Body of pancreas (tissue), 4 donors: ENCODE results near the gene RCVRN. TPM values are rescaled to one million over a fixed set of nuclear protein-coding genes. Genes with fewer than 3 reads are reported as not detected.

Experiments
- ATAC-seq: fragments of 150-250 bp; one replicate; pipeline ENCODE4 v1.9.1; 2016
- DNase-seq, 4 donors: peaks; one replicate each; pipeline ENCODE4 v3.0.0-alpha.2; 2019
- H3K27ac ChIP-seq, 4 donors: fragments of 200-600 bp; sonication (generic); 1 replicate in 3 of 4; 2 replicates in 1 of 4; pipeline versions ENCODE4 v1.5.1 to v1.6.1; 2016 to 2019; ENCODE audit warnings: mild to moderate bottlenecking in 1 of 4, mixed read lengths in 1 of 4, moderate library complexity in 1 of 4
- H3K27me3 ChIP-seq, 2 donors: fragments of 200-600 bp; sonication (generic); one replicate each; pipeline ENCODE4 v1.6.0; 2016; ENCODE audit warnings: mild to moderate bottlenecking in 1 of 2
- H3K36me3 ChIP-seq, 2 donors: fragments of 200-600 bp; sonication (generic); replicated peaks in 1 of 2; 2 replicates each; pipeline ENCODE4 v1.5.1; 2016; ENCODE audit warnings: low read depth in 2 of 2; ENCODE audit not compliant: insufficient read depth in 1 of 2
- H3K4me1 ChIP-seq: fragments of 200-600 bp; sonication (generic); one replicate; pipeline ENCODE4 v1.6.0; 2016
- H3K4me3 ChIP-seq, 2 donors: fragments of 200-600 bp; sonication (generic); 1 replicate in 1 of 2; 2 replicates in 1 of 2; pipeline ENCODE4 v1.5.1; 2016 to 2019
- H3K9me3 ChIP-seq, 3 donors: fragments of 200-600 bp; sonication (generic); 1 replicate in 2 of 3; 2 replicates in 1 of 3; pipeline ENCODE4 v1.5.1; 2016
- POLR2A ChIP-seq, 3 donors: fragments of 450-650 bp; IDR thresholded peaks; one replicate each; pipeline ENCODE4 v1.6.1; 2016; ENCODE audit warnings: antibody characterized with exemption in 3 of 3, mild to moderate bottlenecking in 2 of 3
- WGBS, 2 donors: methylation state at CpG; one replicate each; pipeline ENCODE4 v1.1.5; 2017; 5-methylcytosine and 5-hydroxymethylcytosine counted together
- intact Hi-C: fragments of 100-400 bp; cut with DNase I; formaldehyde crosslinking; loops from one replicate; pipeline ENCODE4 v1.15.1; 2023
- total RNA-seq, 2 donors: library from RNA; depleted of rRNA; stranded (reverse); fragments of >200 nt; gene quantifications; one replicate each; pipeline ENCODE4 v1.1.0, GENCODE V29; 2016
- TF ChIP-seq, protein P1 (sequence below), 7 experiments: fragments of 450-650 bp in 4 of 7; fragments of 200-600 bp in 3 of 7; sonication (generic) in 3 of 7; IDR thresholded peaks; one replicate each; pipeline ENCODE4 v1.5.1; 2016 to 2019; ENCODE audit warnings: antibody characterized with exemption in 7 of 7

RCVRN gene
- total RNA-seq, 2 donors from 2014 or later: not detected

DNA sequence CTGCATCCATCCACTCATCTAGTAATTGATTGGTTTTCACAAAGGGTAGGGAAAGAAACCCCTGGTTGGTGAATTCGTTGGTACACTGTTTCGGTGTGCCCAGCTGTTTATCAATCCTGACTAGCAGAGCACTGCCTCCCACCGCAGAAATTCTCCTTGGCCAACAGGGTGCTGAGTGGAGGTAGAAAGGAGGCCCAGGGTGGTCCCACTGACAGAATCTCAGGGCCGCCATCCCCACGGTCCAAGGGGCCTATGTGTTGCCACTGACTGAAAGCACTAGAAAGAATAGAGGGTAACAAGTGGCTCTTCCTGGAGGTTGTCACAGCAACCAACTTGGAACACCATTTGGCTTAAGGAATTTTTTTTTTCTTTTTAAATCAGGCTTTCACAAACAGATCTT lies 8.4 kb upstream of the RCVRN start:
- TF ChIP-seq, protein P1, sequence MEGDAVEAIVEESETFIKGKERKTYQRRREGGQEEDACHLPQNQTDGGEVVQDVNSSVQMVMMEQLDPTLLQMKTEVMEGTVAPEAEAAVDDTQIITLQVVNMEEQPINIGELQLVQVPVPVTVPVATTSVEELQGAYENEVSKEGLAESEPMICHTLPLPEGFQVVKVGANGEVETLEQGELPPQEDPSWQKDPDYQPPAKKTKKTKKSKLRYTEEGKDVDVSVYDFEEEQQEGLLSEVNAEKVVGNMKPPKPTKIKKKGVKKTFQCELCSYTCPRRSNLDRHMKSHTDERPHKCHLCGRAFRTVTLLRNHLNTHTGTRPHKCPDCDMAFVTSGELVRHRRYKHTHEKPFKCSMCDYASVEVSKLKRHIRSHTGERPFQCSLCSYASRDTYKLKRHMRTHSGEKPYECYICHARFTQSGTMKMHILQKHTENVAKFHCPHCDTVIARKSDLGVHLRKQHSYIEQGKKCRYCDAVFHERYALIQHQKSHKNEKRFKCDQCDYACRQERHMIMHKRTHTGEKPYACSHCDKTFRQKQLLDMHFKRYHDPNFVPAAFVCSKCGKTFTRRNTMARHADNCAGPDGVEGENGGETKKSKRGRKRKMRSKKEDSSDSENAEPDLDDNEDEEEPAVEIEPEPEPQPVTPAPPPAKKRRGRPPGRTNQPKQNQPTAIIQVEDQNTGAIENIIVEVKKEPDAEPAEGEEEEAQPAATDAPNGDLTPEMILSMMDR (IDR thresholded peaks at IDR 0.05): no peak
- TF ChIP-seq POLR2A (IDR thresholded peaks at IDR 0.05): no peak
- Histone ChIP-seq H3K27me3 (no peaks in the 10 kb centered on the region), H3K27ac (no peak overlapping the region), H3K36me3 (no peaks in the 10 kb centered on the region), H3K9me3 (no peaks in the 10 kb centered on the region), H3K4me3 (no peak overlapping the region), H3K4me1 (no peaks in the 10 kb centered on the region)
- DNase-seq: no peak
- WGBS, 2 donors: 68 to 70% methylated on average over 3 to 5 of the region's 5 CpGs
- intact Hi-C loops: no loop called here
- no peak for ATAC-seq

DNA sequence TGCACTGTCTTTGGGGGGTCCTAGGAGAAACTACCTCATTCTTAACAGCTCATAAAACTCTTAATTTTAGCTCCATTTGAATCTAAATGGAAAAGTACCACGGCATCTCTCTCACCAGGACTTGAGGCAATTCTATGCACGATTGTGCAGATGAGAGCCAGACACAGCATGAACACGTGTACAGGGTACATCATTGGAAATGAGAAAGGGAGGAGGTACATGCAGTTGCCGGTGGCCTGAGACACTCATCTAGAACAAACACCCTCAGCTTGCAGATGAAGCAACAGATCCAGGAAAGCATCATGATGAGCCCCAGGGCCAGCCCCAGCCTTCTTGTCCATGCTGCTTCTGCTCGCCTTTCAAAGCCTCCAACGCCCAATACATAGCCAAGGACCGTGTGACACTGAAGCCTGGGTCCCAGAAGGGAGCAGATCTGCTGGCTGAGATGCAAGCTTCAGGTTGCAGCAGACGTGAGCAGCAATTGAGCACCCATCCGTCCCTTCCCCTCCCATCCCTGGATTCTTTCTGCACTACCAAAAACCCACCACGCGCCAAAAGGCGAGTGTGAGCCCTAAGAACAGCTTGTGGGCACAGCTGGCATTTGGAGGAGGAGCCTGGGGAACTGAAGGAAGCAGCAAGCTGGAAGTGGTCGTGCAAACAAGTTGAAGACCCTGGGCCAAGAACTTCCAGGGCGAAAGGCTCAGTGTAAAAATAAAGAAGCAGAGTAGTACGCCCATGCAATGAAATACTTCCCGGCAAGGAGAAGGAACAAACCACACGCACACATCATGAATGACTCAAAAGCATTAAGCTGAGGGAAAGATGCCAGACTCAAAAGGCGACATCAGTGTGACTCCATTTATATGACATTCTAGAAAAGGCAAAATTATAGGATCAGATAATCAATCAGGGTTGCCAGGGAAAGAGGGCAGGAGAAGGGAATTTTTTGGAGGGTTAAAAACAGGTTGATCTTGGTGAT lies 7.3 kb upstream of the RCVRN start:
- ATAC-seq (no peak), DNase-seq (no peak)
- Histone ChIP-seq H3K27ac (no peak overlapping the region), H3K9me3 (no peaks in the 10 kb centered on the region), H3K36me3 (no peaks in the 10 kb centered on the region), H3K4me1 (no peaks in the 10 kb centered on the region), H3K27me3 (no peaks in the 10 kb centered on the region), H3K4me3 (no peak overlapping the region)
- 55 to 59% methylated on average over 16 to 18 of the region's 18 CpGs for WGBS, 2 donors
- no peak for TF ChIP-seq POLR2A (IDR thresholded peaks at IDR 0.05)
- TF ChIP-seq, protein P1 (IDR thresholded peaks at IDR 0.05): no peak
- intact Hi-C loops: no loop called here

DNA sequence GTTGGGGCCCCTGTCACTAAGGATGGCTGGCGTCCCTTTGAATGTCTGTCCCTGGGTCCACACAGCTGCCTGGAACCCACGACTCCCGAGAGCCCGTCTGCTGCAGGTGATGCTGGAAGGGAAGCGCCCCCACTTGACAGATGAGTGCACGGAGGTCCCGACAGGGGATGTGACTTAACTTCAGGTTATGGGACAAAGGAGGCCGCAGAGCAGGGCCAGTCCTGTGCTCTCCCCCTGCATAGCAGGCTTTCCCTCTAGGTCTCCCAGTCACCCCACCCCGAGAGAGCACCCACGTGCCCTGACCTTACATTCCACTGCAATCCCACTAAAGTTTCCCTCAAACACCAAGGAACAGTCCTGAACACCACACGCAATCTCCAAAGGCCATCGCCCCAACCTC lies 6.0 kb upstream of the RCVRN start:
- H3K4me1 ChIP-seq: no peaks in the 10 kb centered on the region
- H3K4me3 ChIP-seq: no peak overlapping the region
- no peaks in the 10 kb centered on the region for H3K9me3 ChIP-seq
- WGBS, 2 donors: 50 to 68% methylated on average over 7 to 12 of the region's 12 CpGs
- no peak for ATAC-seq
- TF ChIP-seq, protein P1 (IDR thresholded peaks at IDR 0.05): no peak
- TF ChIP-seq POLR2A (IDR thresholded peaks at IDR 0.05): no peak
- H3K27me3 ChIP-seq: no peaks in the 10 kb centered on the region
- intact Hi-C loops: no loop called here
- no peak for DNase-seq
- no peak overlapping the region for H3K27ac ChIP-seq
- no peaks in the 10 kb centered on the region for H3K36me3 ChIP-seq

DNA sequence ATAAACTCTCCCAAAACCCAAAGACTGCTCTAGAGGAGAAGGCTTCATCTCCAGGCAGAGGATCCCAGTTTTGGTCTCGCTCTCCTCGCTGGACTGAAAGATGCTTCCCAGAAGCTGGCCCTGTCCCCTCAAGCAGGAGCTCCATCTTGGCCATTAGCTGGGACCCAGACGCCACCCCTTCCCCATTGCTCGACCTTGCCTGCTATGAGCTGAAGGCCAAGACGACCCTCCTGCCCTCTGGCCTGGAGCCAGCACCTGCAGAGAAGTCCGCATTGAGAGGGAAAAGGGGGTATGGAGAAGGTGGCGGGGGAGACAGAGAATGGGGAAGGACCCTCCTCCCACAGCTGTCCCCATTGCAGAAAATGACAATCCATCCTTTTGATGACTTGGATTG lies 3.6 kb upstream of the RCVRN start:
- WGBS, 2 donors: 46 to 73% methylated on average over 2 to 7 of the region's 7 CpGs
- intact Hi-C loops: no loop called here

More for the DNA sequence above, 3.6 kb upstream of the RCVRN start:
- TF ChIP-seq, protein P1 (IDR thresholded peaks at IDR 0.05): no peak
- no peak for TF ChIP-seq POLR2A (IDR thresholded peaks at IDR 0.05)
- H3K36me3 ChIP-seq: no peaks in the 10 kb centered on the region
- H3K4me1 ChIP-seq: no peaks in the 10 kb centered on the region
- H3K27ac ChIP-seq: no peak overlapping the region
- DNase-seq (no peak), ATAC-seq (no peak)
- no peaks in the 10 kb centered on the region for H3K9me3 ChIP-seq
- no peaks in the 10 kb centered on the region for H3K27me3 ChIP-seq
- no peak overlapping the region for H3K4me3 ChIP-seq
